Skeletal muscle satellite cell (primary cell): ENCODE measurements around the gene HRC.

Experiments used
- H3K27me3 ChIP-seq: 2 replicates; pipeline ENCODE4 v1.7.0; 2013; ENCODE audit warnings: low read length; ENCODE audit not compliant: control insufficient read depth, insufficient read depth
- H3K36me3 ChIP-seq: 2 replicates; pipeline ENCODE4 v1.7.0; 2013; ENCODE audit warnings: mild to moderate bottlenecking, control low read depth, low read length; ENCODE audit not compliant: insufficient read depth
- H3K4me1 ChIP-seq: 2 replicates; pipeline ENCODE4 v1.7.0; 2013; ENCODE audit warnings: low read length; ENCODE audit not compliant: control insufficient read depth, insufficient read depth
- H3K4me2 ChIP-seq: 2 replicates; pipeline ENCODE4 v1.7.0; 2013; ENCODE audit warnings: mild to moderate bottlenecking, low read length
- H3K4me3 ChIP-seq: 2 replicates; pipeline ENCODE4 v1.7.0; 2013; ENCODE audit warnings: low read length
- H3K9ac ChIP-seq: 2 replicates; pipeline ENCODE4 v1.7.0; 2013; ENCODE audit warnings: mild to moderate bottlenecking, low read depth, low read length, moderate library complexity
- H3K9me3 ChIP-seq: replicated peaks from 2 replicates; pipeline ENCODE4 v1.7.0; 2013; ENCODE audit warnings: mild to moderate bottlenecking, control low read depth, low read length

HRC gene

DNA sequence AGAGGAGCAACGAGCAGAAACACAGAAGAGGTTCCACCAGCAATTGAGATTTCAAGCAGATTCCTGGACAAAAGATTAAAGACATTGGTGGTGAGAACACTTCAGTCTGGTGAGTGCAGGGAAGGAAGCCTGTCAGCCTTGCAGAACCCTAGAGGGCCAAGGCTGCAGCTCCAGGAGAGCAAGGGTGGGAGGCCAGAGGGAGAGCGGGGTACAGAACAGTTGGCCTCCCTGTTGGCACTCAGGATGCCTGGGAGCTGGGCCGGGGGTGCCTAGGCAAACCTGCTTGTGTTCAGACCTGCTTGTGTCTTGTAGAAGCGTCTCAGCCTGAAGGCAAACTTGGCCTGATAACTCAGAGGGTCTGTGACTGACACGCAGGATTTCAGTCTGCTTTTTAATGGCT is 46.1 kb downstream of the HRC start:
- Histone ChIP-seq H3K4me2 (no peak overlapping the region), H3K27me3 (no peaks in the 10 kb centered on the region), H3K4me3 (no peak overlapping the region), H3K36me3 (peaks cover 59% of the 10 kb centered on the region), H3K4me1 (peaks cover 13% of the 10 kb centered on the region), H3K9me3 (no peaks in the 10 kb centered on the region), H3K9ac (no peak overlapping the region)

DNA sequence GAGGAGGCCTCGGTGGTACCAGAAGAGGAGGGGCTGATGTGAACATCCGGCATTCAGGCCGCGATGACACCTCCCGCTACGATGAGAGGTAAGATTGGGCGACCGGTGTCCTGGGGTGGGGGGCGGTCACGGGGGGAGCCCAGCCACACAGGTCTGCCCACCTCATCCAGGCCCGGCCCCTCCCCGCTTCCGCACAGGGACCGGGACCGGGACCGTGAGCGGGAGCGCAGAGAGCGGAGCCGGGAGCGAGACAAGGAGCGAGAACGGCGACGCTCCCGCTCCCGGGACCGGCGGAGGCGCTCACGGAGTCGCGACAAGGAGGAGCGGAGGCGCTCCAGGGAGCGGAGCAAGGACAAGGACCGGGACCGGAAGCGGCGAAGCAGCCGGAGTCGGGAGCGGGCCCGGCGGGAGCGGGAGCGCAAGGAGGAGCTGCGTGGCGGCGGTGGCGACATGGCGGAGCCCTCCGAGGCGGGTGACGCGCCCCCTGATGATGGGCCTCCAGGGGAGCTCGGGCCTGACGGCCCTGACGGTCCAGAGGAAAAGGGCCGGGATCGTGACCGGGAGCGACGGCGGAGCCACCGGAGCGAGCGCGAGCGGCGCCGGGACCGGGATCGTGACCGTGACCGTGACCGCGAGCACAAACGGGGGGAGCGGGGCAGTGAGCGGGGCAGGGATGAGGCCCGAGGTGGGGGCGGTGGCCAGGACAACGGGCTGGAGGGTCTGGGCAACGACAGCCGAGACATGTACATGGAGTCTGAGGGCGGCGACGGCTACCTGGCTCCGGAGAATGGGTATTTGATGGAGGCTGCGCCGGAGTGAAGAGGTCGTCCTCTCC is 47.4 kb downstream of the HRC start:
- H3K27me3 ChIP-seq: no peaks in the 10 kb centered on the region

DNA sequence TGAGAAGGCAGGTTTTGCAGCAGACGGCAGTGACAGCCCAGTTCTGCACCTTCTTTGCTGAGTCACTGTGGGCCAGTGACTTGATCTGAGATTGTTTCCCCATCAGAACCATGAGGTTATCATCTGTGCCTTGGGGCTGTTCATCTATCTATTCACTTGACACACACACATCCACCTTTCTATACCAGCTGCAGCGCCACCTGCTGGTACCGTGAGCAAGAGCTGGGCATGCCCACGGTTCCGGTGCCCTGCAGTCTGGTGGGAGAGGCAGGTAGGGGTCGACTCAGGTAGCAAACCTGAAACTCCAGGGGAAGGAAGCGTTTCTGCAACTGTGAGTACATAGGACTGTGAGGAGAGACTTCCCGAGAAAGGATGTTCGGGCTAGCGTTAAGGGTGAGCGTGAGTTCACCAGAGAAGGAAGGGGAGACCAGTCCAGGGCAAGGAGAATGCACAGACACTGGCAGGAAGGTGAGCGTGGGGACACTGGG is 48.5 kb downstream of the HRC start:
- Histone ChIP-seq H3K4me2 (no peak overlapping the region), H3K4me1 (peaks cover 8% of the 10 kb centered on the region), H3K36me3 (peaks cover 77% of the 10 kb centered on the region), H3K27me3 (no peaks in the 10 kb centered on the region), H3K9me3 (no peaks in the 10 kb centered on the region), H3K4me3 (no peak overlapping the region), H3K9ac (no peak overlapping the region)

More for the DNA sequence above, 47.4 kb downstream of the HRC start:
- no peaks in the 10 kb centered on the region for H3K9me3 ChIP-seq
- no peak overlapping the region for H3K4me2 ChIP-seq
- H3K36me3 ChIP-seq: peaks cover 68% of the 10 kb centered on the region
- H3K9ac ChIP-seq: no peak overlapping the region
- H3K4me3 ChIP-seq: no peak overlapping the region
- H3K4me1 ChIP-seq: peaks cover 8% of the 10 kb centered on the region

DNA sequence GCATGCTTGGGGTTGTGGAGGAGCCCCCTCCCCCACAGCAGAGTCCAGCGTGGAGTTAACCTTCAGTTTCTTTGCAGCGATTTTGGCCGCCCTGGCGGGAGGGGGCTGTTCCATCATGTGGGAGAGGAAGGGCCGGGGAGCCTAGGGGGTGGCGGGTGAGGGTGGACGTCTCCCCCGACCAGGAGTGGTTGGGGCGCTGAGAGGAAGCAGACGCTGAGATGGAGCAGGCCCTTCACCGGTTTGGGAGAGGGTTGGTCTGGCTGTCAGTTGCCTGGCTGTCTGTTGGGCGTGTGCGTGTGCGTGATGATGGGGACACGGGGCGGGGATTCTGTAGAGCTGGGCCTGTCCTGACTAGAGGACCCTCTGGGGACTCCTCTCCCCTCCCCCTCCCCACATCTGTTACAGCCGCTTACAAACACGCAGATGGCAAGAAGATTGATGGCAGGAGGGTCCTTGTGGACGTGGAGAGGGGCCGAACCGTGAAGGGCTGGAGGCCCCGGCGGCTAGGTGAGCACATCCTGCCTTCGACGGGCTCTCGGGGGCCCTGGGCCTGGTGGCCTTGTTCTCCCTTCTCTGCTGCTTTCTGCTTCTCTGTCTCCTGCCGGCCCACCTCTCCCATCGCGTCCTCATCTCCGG is 50.8 kb downstream of the HRC start:
- Histone ChIP-seq H3K27me3 (no peaks in the 10 kb centered on the region), H3K9ac (no peak overlapping the region), H3K36me3 (peaks cover 85% of the 10 kb centered on the region), H3K9me3 (no peaks in the 10 kb centered on the region), H3K4me2 (no peak overlapping the region), H3K4me1 (no peaks in the 10 kb centered on the region), H3K4me3 (no peak overlapping the region)

DNA sequence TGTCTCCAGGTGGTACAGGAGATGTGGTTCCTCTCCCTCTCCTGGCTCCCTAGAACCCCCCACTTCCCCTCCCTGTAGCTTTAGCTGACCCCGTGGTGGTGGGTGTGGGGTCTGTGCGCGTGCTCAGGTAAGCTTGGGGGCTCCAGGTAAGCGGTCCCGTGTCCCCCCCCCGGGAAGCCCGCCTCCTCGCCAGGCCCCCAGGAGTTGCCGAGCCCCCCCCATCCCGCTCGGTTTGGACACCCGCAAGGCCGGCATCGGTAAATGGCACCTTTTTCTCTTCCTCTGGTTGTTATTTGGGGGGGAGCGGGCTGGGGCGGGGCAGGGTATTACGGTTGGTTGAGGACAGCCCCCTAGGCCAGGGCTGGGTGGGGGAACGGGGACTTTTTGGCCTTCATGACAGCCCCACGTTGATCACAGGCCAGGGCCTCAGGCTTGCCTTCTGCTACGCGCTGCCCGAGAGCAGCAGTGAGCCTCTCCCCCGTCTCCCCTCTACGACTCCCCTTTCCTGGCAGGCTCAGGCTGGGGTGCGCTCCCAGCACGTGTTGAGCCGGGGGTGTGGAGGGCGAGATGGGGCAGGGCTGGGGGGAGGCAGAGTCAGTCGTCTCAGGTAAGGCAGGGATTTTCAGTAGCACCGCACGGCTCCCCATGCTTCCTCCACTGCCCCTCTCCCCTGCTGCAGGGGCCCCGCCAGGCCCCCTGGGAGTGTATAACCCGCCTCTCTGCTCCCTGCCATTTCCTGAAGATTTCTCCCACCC is 51.7 kb downstream of the HRC start:
- Histone ChIP-seq H3K4me3 (no peak overlapping the region), H3K4me2 (no peak overlapping the region), H3K36me3 (peaks cover 84% of the 10 kb centered on the region), H3K4me1 (no peaks in the 10 kb centered on the region), H3K9me3 (no peaks in the 10 kb centered on the region), H3K27me3 (no peaks in the 10 kb centered on the region), H3K9ac (no peak overlapping the region)

DNA sequence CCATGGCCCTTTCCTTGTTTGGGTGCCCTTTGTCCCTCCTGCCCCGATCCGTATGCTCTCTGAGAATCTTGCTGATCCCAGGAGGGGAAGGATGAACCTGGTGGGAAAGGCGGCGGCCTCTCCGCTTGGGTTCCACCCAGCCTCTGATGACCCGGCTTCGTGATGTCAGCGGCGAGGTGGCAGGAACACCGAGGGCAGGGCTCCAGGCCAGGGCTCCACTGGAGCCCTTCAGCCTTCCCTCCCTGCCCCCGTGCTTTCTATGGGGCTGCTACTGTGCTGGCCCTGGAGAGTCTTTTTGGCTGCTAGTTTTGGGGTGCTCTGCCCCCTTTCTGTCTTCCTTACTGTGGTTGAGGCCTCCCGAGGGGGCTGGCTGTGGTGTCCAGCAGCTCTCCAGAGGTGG is 52.9 kb downstream of the HRC start:
- H3K4me3 ChIP-seq: no peak overlapping the region
- H3K36me3 ChIP-seq: peaks cover 83% of the 10 kb centered on the region
- no peak overlapping the region for H3K4me2 ChIP-seq
- H3K9ac ChIP-seq: no peak overlapping the region
- no peaks in the 10 kb centered on the region for H3K4me1 ChIP-seq
- no peaks in the 10 kb centered on the region for H3K27me3 ChIP-seq
- H3K9me3 ChIP-seq: no peaks in the 10 kb centered on the region
